HG02571 (cell line): ENCODE data around the gene SYNGR4.
A peak's percentile ranks its signal among the peaks of the same experiment; 100 is the strongest.
"Not testable (repeated sequence)": the region's sequence is repeated elsewhere in the genome, so short reads cannot be mapped to it uniquely, and the experiment has no call there.

Experiments used
- ATAC-seq: cut with Tn5 transposase; IDR thresholded peaks from one replicate; pipeline ENCODE4 v1.9.1; 2021; ENCODE audit warnings: mild to moderate bottlenecking, moderate library complexity; ENCODE audit not compliant: unreplicated experiment

SYNGR4 gene

GRCh38 chr19:48370955-48371354, 6.8 kb downstream of the SYNGR4 start:
- ATAC-seq, result no peak

GRCh38 chr19:48371367-48371766, 7.2 kb downstream of the SYNGR4 start:
- no peak for ATAC-seq

GRCh38 chr19:48371771-48372170, 7.6 kb downstream of the SYNGR4 start:
- ATAC-seq, result not testable (repeated sequence)

GRCh38 chr19:48372904-48373303, 8.7 kb downstream of the SYNGR4 start:
- ATAC-seq, result no peak

- no peak for ATAC-seq
Measured at GRCh38 chr19:48373567-48373966, 9.4 kb downstream of the SYNGR4 start.

- no peak for ATAC-seq
Measured at GRCh38 chr19:48378194-48378570, 14.0 kb downstream of the SYNGR4 start.

GRCh38 chr19:48379058-48379457, 14.9 kb downstream of the SYNGR4 start:
- ATAC-seq, result no peak

- ATAC-seq, result no peak
Measured at GRCh38 chr19:48381178-48381950, 17.2 kb downstream of the SYNGR4 start.

GRCh38 chr19:48382286-48382685, 18.1 kb downstream of the SYNGR4 start:
- ATAC-seq, result no peak

- ATAC-seq, result no peak
Measured at GRCh38 chr19:48385461-48386087, 21.4 kb downstream of the SYNGR4 start.

GRCh38 chr19:48386981-48387380, 22.8 kb downstream of the SYNGR4 start:
- no peak for ATAC-seq

- ATAC-seq, result no peak
Measured at GRCh38 chr19:48390188-48391099, 26.3 kb downstream of the SYNGR4 start.

- ATAC-seq, result peak; percentile 58
Measured at GRCh38 chr19:48391100-48392005, 27.2 kb downstream of the SYNGR4 start, which contains the start of gene KDELR1. KDELR1 (minus strand) TSS chr19:48391551; CDS start chr19:48391358, 193 bp downstream.

- not testable (repeated sequence) for ATAC-seq
Measured at GRCh38 chr19:48392006-48392344, 27.8 kb downstream of the SYNGR4 start.

GRCh38 chr19:48392860-48393558, 28.8 kb downstream of the SYNGR4 start:
- ATAC-seq, result no peak

GRCh38 chr19:48393559-48394330, 29.6 kb downstream of the SYNGR4 start, which contains the start of gene GRIN2D:
GRIN2D (plus strand) TSS chr19:48393668; CDS start chr19:48398393, 4,725 bp downstream.
- no peak for ATAC-seq

GRCh38 chr19:48394331-48395169, 30.4 kb downstream of the SYNGR4 start:
- no peak for ATAC-seq

- no peak for ATAC-seq
Measured at GRCh38 chr19:48395170-48395455, 30.9 kb downstream of the SYNGR4 start.
